Osteoblast (primary cell): Measurements from ENCODE around the gene CLEC16A. TPM values are rescaled to one million over a fixed set of nuclear protein-coding genes. Genes with fewer than 3 reads are reported as not detected.
"Not testable (repeated sequence)": the region's sequence is repeated elsewhere in the genome, so short reads cannot be mapped to it uniquely, and the experiment has no call there.

Source experiments
- DNase-seq: peaks from one replicate; pipeline ENCODE4 v3.0.0; 2011; ENCODE audit warnings: low spot score, mixed read lengths; ENCODE audit not compliant: insufficient read length; ENCODE audit errors: missing footprints
- H2AFZ ChIP-seq: 2 replicates; pipeline ENCODE4 v1.6.0; 2011; ENCODE audit warnings: mild to moderate bottlenecking, low read length
- H3K27ac ChIP-seq: 2 replicates; pipeline ENCODE4 v1.5.1; 2011; ENCODE audit warnings: mild to moderate bottlenecking, low read depth, low read length, moderate library complexity
- H3K27me3 ChIP-seq: 2 replicates; pipeline ENCODE4 v1.6.0; 2012; ENCODE audit warnings: mild to moderate bottlenecking, control low read depth, inconsistent platforms, low read length, moderate library complexity; ENCODE audit not compliant: insufficient read depth
- H3K36me3 ChIP-seq: 2 replicates; pipeline ENCODE4 v1.5.1; 2011; ENCODE audit warnings: mild to moderate bottlenecking, low read length, control low read depth, moderate library complexity; ENCODE audit not compliant: insufficient read depth
- H3K4me1 ChIP-seq: 2 replicates; pipeline ENCODE4 v1.5.1; 2011; ENCODE audit warnings: mild to moderate bottlenecking, low read length, control low read depth, moderate library complexity; ENCODE audit not compliant: insufficient read depth
- H3K4me2 ChIP-seq: 2 replicates; pipeline ENCODE4 v1.6.0; 2011; ENCODE audit warnings: mild to moderate bottlenecking, low read length; ENCODE audit not compliant: insufficient read depth
- H3K4me3 ChIP-seq: fragments of 200-600 bp; sonication (generic); 3 replicates; pipeline ENCODE4 v1.5.1; 2012; ENCODE audit warnings: mild to moderate bottlenecking, low read length, inconsistent platforms; ENCODE audit not compliant: insufficient read depth
- H3K79me2 ChIP-seq: 2 replicates; pipeline ENCODE4 v1.6.0; 2012; ENCODE audit warnings: mild to moderate bottlenecking, low read length, control low read depth, inconsistent platforms; ENCODE audit not compliant: insufficient read depth
- H3K9me3 ChIP-seq: 2 replicates; pipeline ENCODE4 v1.5.1; 2011; ENCODE audit warnings: low read depth, low read length, control low read depth
- H4K20me1 ChIP-seq: 2 replicates; pipeline ENCODE4 v1.6.0; 2012; ENCODE audit warnings: mild to moderate bottlenecking, low read length, control low read depth; ENCODE audit not compliant: insufficient read depth
- total RNA-seq: library from RNA; depleted of rRNA; stranded (reverse); fragments of >200 nt; gene quantifications from 2 replicates; pipeline ENCODE4 v1.2.3, GENCODE V29; 2012
- TF ChIP-seq, protein P1 (sequence below): IDR thresholded peaks from 2 replicates; pipeline ENCODE4 v1.5.1; 2011; ENCODE audit warnings: mild to moderate bottlenecking, low read depth, low read length, moderate library complexity; ENCODE audit errors: extremely low read depth

The CLEC16A gene
- total RNA-seq, 1 donor, result 25.7 TPM

DNA sequence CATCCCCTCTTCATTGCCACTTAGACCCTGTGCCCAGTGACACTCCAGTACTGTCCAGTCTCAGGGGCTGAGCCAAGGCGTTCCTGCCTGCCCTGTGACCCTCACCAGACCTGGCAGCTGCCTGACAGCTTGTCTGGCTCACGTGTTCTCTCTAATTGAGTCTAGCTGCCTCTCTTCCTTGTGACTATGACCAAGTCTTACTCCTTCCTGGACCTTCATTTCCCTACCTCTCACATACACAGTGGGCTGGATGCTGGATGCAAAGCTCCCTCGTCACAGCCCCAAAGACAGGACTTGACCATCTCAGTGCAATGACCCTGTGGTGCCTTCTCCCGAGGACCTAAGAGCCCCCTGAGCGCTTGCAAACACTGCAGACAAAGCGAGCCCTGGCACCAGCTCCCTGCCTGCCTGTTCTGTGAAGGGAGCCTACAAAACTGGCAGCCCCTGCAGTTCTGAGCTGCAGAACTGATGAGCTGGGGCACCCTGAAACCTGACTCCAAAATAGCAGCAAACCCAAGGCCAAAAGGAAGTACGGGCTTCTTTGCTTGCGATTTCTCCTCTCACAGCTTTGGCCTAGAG lies 3.8 kb upstream of the CLEC16A start:
- Histone ChIP-seq H3K27ac (peak overlapping the region; percentile 32), H3K27me3 (no peaks in the 10 kb centered on the region), H3K9me3 (no peaks in the 10 kb centered on the region), H3K4me3 (peak overlapping the region; percentile 81), H3K4me1 (peaks cover 61% of the 10 kb centered on the region), H2AFZ (no peak overlapping the region), H4K20me1 (peaks cover 59% of the 10 kb centered on the region), H3K4me2 (peak overlapping the region; percentile 100), H3K36me3 (peaks cover 10% of the 10 kb centered on the region), H3K79me2 (peaks cover 75% of the 10 kb centered on the region)
- peak; percentile 88 for DNase-seq
- TF ChIP-seq, protein P1, sequence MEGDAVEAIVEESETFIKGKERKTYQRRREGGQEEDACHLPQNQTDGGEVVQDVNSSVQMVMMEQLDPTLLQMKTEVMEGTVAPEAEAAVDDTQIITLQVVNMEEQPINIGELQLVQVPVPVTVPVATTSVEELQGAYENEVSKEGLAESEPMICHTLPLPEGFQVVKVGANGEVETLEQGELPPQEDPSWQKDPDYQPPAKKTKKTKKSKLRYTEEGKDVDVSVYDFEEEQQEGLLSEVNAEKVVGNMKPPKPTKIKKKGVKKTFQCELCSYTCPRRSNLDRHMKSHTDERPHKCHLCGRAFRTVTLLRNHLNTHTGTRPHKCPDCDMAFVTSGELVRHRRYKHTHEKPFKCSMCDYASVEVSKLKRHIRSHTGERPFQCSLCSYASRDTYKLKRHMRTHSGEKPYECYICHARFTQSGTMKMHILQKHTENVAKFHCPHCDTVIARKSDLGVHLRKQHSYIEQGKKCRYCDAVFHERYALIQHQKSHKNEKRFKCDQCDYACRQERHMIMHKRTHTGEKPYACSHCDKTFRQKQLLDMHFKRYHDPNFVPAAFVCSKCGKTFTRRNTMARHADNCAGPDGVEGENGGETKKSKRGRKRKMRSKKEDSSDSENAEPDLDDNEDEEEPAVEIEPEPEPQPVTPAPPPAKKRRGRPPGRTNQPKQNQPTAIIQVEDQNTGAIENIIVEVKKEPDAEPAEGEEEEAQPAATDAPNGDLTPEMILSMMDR, result no peak

DNA sequence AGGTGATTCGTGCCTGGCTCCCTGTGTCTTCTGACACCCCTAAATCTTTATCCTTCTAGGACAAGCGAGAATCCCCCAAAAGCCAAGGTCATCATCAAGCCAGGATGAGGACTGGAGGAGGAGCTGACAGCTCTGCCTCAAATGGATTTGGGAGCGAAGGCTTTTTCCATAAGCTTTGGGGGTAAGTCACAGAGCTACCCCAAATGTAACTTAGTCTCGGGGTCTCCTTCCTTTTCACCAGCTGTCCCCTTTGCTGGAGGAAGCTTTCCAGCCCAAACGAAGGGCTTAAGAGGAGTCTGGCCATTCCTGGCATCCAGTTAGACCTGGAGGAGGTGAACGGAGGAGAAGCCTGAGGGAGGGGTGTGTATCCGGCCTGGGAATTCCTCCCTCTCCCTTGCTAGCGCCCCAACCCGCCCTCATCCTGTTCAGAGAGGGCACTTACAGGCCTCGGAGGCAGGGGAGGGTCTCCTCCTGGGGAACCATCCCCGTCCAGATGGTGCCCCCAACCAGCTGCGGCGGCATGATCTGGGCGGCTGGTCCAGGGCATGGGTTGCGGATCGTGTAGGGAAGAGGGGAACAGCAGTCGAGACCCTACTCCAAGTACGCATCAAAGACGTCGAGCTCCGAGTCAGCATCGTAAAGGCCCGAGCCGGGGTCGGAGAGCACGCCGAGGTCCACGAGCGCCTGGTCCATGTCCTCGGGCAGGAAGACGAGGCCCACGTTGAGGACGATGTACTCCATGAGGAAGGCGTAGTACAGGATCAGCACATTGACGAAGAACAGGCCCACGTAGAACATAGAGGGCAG lies 3.0 kb upstream of the CLEC16A start:
- DNase-seq, result peak; percentile 61
- peak overlapping the region; percentile 100 for H3K4me2 ChIP-seq
- peak overlapping the region; percentile 81 for H3K4me3 ChIP-seq
- H3K36me3 ChIP-seq, result peaks cover 10% of the 10 kb centered on the region
- peaks cover 57% of the 10 kb centered on the region for H4K20me1 ChIP-seq
- H2AFZ ChIP-seq, result peak overlapping the region; percentile 51
- peaks cover 68% of the 10 kb centered on the region for H3K4me1 ChIP-seq
- H3K9me3 ChIP-seq, result no peaks in the 10 kb centered on the region
- no peaks in the 10 kb centered on the region for H3K27me3 ChIP-seq
- H3K79me2 ChIP-seq, result peaks cover 75% of the 10 kb centered on the region
- peak overlapping the region; percentile 24 for H3K27ac ChIP-seq
- TF ChIP-seq, protein P1, result no peak

DNA sequence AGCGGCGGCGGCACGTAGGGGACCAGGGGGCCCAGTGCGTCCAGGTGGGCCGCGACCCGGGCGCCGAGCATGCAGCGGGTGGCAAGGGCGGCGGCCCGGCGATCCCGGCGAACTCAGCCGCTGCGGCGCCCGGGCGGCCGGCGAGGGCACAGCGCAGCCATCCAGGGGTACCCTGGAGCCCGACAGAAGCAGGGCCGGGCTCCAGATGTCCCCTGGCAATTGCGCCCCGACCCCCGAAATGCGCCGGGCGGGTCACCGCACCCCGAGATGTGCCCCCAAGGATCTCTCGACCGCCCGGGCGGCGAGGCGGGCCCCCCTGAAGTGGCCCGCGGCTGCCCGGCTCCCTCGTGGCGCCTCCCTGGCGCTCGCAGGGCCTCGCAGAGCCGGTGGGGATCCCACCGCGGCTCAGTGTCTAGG lies 2.4 kb upstream of the CLEC16A start:
- Histone ChIP-seq H3K4me2 (peak overlapping the region; percentile 100), H3K36me3 (peaks cover 10% of the 10 kb centered on the region), H3K79me2 (peaks cover 75% of the 10 kb centered on the region), H3K4me3 (peak overlapping the region; percentile 81), H3K4me1 (peaks cover 72% of the 10 kb centered on the region), H4K20me1 (peaks cover 57% of the 10 kb centered on the region), H2AFZ (peak overlapping the region; percentile 53)
- not testable (repeated sequence) for H3K9me3 ChIP-seq, DNase-seq, H3K27ac ChIP-seq, H3K27me3 ChIP-seq

DNA sequence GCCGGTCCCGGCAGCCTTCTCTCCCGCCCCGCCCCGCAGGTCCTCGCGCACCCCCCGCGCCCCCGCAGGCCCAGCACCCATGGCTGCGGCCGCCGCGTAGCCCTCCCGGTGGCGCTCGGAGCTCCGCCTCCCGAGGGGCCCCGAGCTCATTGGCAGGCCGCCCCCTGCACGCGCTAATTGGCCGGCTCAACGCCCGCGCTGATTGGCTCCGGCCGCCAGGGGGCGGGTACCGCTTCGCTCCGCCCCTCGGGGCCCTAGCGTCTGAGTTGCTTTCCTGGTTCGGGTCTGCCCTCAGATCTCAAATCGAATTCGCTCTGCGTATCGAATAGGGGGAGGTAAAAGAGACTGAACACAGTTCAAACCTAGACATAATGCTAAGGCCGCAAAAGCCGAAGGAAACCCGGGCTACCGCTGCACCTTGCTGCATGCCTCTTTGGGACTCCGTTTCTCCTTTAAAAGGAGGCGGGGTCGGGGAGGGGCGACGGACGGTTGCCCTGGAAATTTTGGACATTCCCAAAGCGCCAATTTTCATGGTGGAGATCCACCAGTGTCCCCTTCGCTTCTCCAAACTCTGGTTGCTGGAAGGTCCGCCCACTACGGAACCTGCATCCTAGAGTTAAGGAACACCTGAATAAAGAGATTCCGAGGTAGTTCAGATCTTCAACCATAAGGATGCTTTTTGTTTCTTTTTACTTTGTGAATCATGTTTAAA lies 1.9 kb upstream of the CLEC16A start, which contains the start of gene DEXI:
DEXI (minus strand) TSS at position 117 of the 712 bp plus-strand sequence. CDS start 463 bp downstream, outside the sequence.
- Histone ChIP-seq H3K79me2 (peaks cover 75% of the 10 kb centered on the region), H3K4me3 (peak within 1 kb of the TSS; percentile 81), H3K27me3 (no peaks in the 10 kb centered on the region), H3K27ac (peak within 1 kb of the TSS; percentile 67), H3K36me3 (peaks cover 8% of the 10 kb centered on the region), H3K4me1 (peaks cover 67% of the 10 kb centered on the region), H3K9me3 (no peaks in the 10 kb centered on the region), H4K20me1 (peaks cover 55% of the 10 kb centered on the region), H2AFZ (peak within 1 kb of the TSS; percentile 99), H3K4me2 (peak within 1 kb of the TSS; percentile 100)
- TF ChIP-seq, protein P1, result no peak
- peak; percentile 100 for DNase-seq
